SK-N-SH (cell line): ENCODE data around the gene AMACR.

Source experiments
- FOXJ3 ChIP-seq: sonication (generic); formaldehyde crosslinking; IDR thresholded peaks from 2 replicates; pipeline ENCODE4 v1.5.1; 2020; ENCODE audit warnings: mild to moderate bottlenecking, missing genetic modification reagents
- JUND ChIP-seq: IDR thresholded peaks from 2 replicates; pipeline ENCODE4 v1.4.0; 2012
- TAF1 ChIP-seq: IDR thresholded peaks from 2 replicates; pipeline ENCODE4 v1.6.1; 2012; ENCODE audit warnings: low read depth, mild to moderate bottlenecking, low read length, moderate library complexity, borderline replicate concordance

GRCh38 chr5:34017254-34017653 is 9.4 kb upstream of the AMACR start:
- TF ChIP-seq JUND (no peak), FOXJ3 (CRISPR knock-in tag) (no peak), TAF1 (no peak)
